GM18868 (cell line): ENCODE data around the gene DDAH1.

Experiments used
- ATAC-seq: cut with Tn5 transposase; IDR thresholded peaks from one replicate; pipeline ENCODE4 v1.9.1; 2021; ENCODE audit warnings: mild to moderate bottlenecking, moderate library complexity; ENCODE audit not compliant: unreplicated experiment

Gene DDAH1

GRCh38 chr1:85277802-85278201, 187.2 kb downstream of the DDAH1 start:
- ATAC-seq, result no peak

DNA sequence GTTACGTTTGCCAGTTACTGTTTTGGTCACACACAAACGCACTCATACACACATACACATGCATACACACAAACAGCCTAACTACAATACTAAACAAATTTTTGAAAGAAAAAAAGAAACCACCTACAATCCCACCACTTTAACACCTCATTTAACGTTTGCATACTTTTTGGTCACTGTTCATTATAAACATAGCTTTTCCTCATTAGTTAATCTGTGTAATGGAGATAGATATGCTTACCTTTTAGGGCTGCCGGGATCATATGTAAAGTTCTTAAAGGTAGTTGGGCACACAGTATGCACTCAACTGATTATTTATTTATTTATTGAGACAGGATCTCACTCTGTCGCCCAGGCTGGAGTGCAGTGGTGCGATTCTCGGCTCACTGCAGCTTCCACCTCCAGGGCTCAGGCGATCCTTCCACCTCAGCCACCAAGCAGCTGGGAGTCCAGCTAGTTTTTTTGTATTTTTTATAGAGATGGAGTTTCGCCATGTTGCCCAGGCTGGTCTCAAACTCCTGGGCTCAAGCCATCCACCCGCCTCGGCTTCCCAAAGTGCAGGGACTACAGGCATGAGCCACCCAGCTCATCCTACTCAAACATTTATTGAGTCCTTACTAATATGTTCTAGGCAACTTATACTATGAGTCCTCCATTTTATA, 187.8 kb downstream of the DDAH1 start:
- no peak for ATAC-seq

- ATAC-seq, result peak; percentile 92
Observed at GRCh38 chr1:85276215-85276977, 188.6 kb downstream of the DDAH1 start, which contains the start of gene BCL10. BCL10 (minus strand) TSS chr1:85276632; CDS start chr1:85276352, 280 bp downstream.

GRCh38 chr1:85275701-85276214, 189.2 kb downstream of the DDAH1 start:
- peak; percentile 7 for ATAC-seq

DNA sequence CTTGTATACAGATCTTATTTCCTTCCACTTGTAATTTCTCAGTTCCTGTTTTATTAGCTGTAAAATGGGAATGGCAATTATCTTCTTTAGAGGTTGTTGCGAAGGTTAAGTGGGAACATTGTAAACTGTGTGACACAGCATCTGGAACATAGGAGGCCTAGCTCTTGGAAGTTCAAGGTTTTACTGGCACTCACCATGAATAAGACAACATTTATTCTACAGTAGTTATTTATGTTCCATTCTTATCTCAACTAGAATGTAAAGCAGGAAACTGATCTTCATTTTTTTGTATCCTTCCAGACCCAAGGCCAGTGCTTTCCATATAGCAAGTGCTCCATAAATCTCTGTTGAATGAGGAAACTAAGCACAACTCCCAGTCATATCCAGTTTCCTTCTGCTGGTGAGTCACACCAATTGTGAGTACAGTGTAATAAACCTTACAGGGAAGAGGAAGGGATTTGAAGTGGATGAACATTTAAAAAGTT, 189.9 kb downstream of the DDAH1 start:
- no peak for ATAC-seq

DNA sequence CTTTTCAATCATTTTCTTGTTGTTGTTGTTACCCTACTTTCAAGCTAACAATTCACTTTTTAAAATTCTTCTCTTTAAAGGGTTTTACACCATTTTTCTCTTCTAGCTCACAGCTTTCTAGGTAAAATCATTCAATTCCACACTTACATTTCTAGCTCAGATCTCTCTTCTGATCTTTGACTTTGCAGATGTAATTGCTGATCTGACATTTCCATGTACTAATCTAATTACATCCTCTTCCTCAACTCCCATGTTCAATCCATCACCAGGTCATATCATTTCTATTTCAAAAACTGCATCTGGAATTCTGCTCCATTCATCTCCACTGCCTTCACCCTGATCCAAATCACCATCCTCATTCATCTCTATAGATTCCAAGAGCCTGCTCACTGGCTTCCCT, 191.6 kb downstream of the DDAH1 start:
- ATAC-seq, result no peak

DNA sequence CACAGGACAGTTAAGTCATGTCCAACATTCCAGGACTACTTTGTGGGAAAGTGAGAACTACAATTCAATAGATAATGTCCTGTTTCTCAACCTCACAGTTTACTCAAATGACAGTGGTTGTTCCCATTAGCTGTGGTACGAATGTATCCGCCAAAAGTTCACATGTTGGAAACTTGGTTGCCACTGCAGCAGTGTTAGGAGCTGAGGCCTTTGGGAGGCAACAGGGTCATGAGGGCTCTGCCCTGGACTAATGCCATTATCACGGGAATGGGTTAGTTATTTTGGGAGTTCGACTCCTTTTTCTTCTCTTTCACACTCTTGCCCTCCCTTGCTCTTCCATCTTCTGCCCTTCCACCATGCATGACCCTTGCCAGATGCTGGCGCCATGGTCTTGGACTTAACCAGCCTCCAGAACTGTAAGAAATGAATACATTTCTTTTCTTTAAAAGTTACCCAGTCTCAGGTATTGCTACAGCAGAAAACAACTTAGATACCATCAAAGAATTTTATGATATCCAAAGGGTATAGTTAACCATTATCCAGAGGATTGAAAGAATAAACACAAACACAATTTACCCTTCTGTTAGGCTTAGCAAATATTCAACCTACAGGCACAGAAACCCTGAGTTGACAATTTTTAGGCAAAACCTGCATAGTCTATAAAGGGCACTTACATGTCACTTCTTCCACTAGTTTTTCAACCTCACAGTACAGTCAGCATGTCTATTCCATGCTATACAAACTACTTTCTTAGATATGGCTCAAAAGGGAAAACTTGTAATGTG, 196.0 kb downstream of the DDAH1 start:
- ATAC-seq, result no peak
